NCI-H2196 (cell line): ENCODE data around the gene SPOCK1.

ENCODE experiments used
- DNase-seq: peaks from one replicate; lab custom pipeline; 2025; ENCODE audit not compliant: unreplicated experiment; lab: John Stamatoyannopoulos, UW

SPOCK1 gene

GRCh38 chr5:137206030-137206715 lies 293.0 kb downstream of the SPOCK1 start:
- DNase-seq = peak; percentile 64

DNA sequence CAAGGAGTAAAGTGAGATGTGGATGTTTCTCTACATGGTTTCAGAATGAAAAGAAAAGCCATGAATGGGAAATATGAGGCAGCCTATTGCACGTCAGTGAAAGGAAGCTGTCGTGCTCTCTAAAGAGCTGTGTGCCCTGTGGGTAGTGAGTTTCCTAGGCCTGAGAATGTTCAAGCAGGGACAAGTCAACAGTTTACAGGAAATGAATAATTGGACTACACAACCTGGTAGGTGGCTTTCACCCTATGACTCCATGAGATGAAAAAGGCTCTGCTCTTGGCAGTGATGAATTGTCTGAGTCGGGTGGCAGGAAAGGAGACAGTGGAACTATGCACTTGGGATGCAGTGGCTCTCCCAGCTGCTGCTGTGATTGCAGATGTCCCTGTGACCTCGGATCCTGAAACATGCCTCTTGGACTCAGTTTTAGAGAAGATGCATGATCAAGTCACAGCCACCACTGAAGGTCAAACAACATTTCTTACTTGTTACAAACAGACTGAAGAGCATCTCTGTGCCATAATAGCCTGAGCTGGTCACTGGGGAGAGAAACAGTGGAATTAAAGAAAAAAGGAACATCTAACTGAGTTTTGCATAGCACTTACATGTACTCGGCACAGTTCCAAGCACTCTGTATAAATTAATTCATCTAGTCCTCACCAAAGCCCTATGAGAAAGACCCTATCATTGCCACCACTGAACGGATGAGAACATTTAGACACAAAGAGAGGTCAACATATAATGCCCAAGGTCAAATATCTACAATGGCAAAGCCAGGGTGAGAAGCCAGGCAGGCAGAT lies 293.7 kb downstream of the SPOCK1 start:
- DNase-seq = no peak

DNA sequence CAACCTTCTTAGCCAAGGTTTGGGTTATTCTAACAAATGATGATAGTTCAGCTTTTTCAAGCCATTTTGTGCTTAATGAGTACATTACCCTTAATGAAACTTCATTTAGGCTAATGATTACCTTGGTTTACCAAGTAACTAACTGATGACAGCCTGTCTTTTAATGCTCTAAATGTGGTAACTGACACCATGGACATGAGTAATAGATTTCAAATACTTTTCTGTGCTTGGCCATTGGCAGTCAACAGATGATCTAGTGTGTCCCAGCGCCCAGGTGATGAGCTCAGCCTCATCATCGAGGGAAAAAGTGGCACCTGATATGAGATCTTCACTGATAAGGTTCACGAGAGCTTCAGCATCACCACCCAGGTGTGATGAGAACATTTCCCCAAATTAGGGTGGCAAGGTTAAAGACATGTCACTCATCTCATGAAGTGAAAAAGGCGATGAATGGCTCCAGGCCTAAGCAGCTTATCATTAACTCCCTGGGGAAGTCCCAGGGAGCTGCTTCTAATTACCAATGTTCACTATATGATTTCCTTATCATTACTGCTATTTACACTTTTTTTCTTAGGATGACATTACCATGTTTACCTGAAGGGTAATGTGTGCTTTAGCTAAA lies 296.0 kb downstream of the SPOCK1 start:
- DNase-seq = no peak

- no peak for DNase-seq
Measured at GRCh38 chr5:137201876-137202275, 297.2 kb downstream of the SPOCK1 start.

- DNase-seq = no peak
Measured at GRCh38 chr5:137200906-137201700, 298.0 kb downstream of the SPOCK1 start.

DNA sequence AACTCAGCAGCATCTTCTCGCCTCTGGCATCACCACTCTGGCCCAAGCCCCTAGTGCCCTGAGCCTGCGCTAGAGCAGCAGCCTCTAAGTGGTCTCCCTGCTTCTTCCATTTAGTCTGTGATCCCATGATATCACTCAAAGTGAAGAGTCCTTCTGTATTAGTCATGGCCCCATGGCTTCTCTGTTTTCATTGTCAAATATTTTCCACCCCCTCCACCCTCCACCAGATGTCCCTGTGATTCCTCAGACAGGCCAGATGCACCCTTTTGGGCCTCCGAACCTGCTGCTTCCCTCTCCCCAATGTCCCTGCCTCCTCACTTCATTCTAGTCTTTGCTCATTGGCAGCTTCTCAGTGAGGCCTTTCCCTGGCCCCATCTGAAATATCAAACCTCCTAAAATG lies 299.2 kb downstream of the SPOCK1 start:
- no peak for DNase-seq

DNA sequence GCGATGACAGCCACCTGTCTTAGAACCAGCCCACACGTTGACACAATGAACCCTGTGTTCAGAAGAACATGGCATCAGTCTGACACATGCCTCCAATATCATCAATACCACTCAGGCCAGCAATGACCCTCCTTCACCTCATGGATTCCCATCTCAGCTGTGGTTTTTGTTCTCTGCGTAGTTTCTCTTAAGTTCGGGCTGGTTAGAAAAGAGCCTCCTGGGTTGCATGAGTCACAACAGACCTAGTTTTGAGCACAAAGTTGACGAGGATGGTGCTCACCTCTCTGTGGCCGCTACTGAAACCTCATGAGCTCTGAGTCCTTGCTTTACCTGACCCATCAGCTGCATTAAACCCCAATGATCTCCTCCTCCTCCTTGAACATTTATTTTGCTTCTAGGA lies 299.9 kb downstream of the SPOCK1 start:
- no peak for DNase-seq

- peak; percentile 11 for DNase-seq
Measured at GRCh38 chr5:137195483-137195882, 303.6 kb downstream of the SPOCK1 start.

- DNase-seq = no peak
Measured at GRCh38 chr5:137194300-137194699, 304.8 kb downstream of the SPOCK1 start.

DNA sequence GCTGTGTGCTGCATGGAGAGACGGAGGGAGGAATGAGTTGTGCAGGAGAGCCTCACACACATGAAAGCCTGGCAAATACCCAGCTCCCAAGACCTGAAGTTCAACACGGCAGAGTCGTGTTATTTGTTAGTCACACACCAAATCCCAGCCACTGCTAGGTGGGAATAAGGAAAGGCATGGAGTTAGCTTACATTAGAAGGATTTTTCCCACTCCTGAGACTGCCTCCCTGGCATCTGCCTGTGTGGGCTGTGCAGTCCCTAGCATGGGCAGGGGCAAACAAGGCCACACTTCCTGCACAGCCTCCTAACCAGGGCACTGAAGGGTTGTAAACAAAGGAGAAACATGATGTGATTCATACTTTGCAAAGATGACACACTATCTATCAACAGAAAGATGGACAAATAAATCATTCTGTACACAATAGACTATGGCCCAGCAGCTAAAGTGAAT lies 306.8 kb downstream of the SPOCK1 start:
- DNase-seq = no peak

GRCh38 chr5:137191179-137191578 lies 307.9 kb downstream of the SPOCK1 start:
- no peak for DNase-seq

GRCh38 chr5:137190441-137190840 lies 308.7 kb downstream of the SPOCK1 start:
- DNase-seq = no peak

- no peak for DNase-seq
Measured at GRCh38 chr5:137190031-137190430, 309.1 kb downstream of the SPOCK1 start.

GRCh38 chr5:137188566-137188965 lies 310.6 kb downstream of the SPOCK1 start:
- DNase-seq = no peak

DNA sequence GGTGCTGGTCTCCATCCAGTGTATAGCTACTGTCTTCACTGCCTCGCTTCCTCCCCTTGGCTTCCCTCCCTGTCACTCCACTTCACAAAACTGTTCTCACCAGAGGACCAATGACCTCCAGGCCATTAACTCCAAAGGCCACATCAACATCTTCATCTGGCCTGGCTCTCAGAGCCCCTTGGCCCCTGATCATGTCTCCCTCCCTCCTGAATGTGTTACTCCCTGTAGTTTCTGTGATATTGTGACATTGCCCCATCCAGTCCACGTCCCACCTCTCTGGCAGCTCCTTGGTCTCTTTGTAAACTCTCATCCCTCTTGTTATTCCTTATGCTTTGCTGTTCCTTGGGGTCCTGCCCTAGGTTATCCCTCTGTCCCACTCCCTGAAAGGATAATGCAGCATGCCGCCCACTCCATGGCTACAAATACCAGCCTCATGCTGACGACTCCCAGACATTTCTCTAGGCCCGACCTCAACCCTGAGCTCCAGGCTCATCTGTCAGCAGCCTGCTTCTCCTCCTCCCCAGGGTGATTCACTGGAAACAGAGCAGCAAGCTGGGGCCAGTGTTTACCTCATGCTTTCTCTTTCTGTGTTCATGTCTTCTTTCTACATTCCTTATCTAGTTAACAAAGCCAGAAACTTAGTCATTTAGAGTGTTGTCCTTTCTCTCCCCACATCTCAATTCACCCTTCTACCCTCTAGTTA lies 312.2 kb downstream of the SPOCK1 start:
- no peak for DNase-seq

- DNase-seq = no peak
Measured at GRCh38 chr5:137185193-137185592, 313.9 kb downstream of the SPOCK1 start.

- DNase-seq = no peak
Measured at GRCh38 chr5:137184734-137185133, 314.4 kb downstream of the SPOCK1 start.

DNA sequence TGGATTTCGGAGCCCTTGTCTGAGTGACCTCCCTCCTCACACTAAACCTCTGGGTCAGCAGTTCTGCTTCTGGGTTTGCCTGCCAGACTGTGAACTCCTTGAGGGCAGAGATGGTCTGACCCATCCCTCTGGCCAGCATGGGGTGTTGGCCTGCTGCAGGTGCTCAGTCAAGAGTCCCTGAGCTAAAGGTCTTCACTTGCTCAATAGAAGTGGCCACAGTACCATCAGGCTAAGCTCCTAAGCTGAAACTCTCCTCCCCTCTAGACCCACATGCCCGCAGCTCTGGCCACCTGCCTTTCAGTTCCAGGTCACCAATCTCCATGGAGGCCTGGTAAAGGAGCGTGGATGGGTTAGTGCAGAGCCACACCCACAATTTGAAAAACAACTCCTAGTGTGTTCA lies 316.6 kb downstream of the SPOCK1 start:
- DNase-seq = no peak

- no peak for DNase-seq
Measured at GRCh38 chr5:137181667-137182066, 317.5 kb downstream of the SPOCK1 start.

- DNase-seq = no peak
Measured at GRCh38 chr5:137179203-137179602, 319.9 kb downstream of the SPOCK1 start.

- DNase-seq = no peak
Measured at GRCh38 chr5:137176609-137177008, 322.5 kb downstream of the SPOCK1 start.
